Endothelial cell of umbilical vein (primary cell): ENCODE data around the gene H1-8.

ENCODE experiments used
- CTCF ChIP-seq, 2 donors: IDR thresholded peaks; 1 replicate in 1 of 2; 2 replicates in 1 of 2; pipeline ENCODE4 v1.5.1; 2011; ENCODE audit warnings: low read length in 2 of 2, mild to moderate bottlenecking in 2 of 2, moderate library complexity in 2 of 2, control low read depth in 1 of 2, inconsistent platforms in 1 of 2, low read depth in 1 of 2; ENCODE audit not compliant: insufficient read depth in 1 of 2; ENCODE audit errors: extremely low read depth in 1 of 2
- EZH2 ChIP-seq: IDR thresholded peaks from 2 replicates; pipeline ENCODE4 v1.6.1; 2012; ENCODE audit warnings: borderline replicate concordance, low read depth, mild to moderate bottlenecking, moderate library complexity, low read length, inconsistent platforms; ENCODE audit not compliant: severe bottlenecking
- FOS ChIP-seq: IDR thresholded peaks from 2 replicates; pipeline ENCODE4 v1.6.1; 2011; ENCODE audit warnings: mild to moderate bottlenecking, low read length, moderate library complexity, borderline replicate concordance; ENCODE audit not compliant: insufficient read depth
- GATA2 ChIP-seq: IDR thresholded peaks from 2 replicates; pipeline ENCODE4 v1.7.0; 2011; ENCODE audit warnings: low read depth, mild to moderate bottlenecking, moderate library complexity, mixed read lengths, low read length; ENCODE audit not compliant: insufficient read length, insufficient read depth
- JUN ChIP-seq: IDR thresholded peaks from 2 replicates; pipeline ENCODE4 v1.6.1; 2011; ENCODE audit warnings: borderline replicate concordance, low read depth; ENCODE audit not compliant: insufficient read length, insufficient read depth
- MAX ChIP-seq: IDR thresholded peaks from 2 replicates; pipeline ENCODE4 v1.6.1; 2011; ENCODE audit not compliant: insufficient read depth, insufficient read length
- MYC ChIP-seq: IDR thresholded peaks from one replicate; pipeline ENCODE4 v1.6.1; 2011; ENCODE audit warnings: mild to moderate bottlenecking, low read depth, low read length
- POLR2A ChIP-seq: IDR thresholded peaks from 2 replicates; pipeline ENCODE4 v1.6.1; 2012; ENCODE audit warnings: low read depth, mild to moderate bottlenecking, control low read depth, low read length
- POLR2AphosphoS5 ChIP-seq: IDR thresholded peaks from 2 replicates; pipeline ENCODE4 v1.6.1; 2012; ENCODE audit warnings: low read depth, mild to moderate bottlenecking, control low read depth, low read length, moderate library complexity; ENCODE audit not compliant: insufficient read depth

- TF ChIP-seq POLR2AphosphoS5 (no peak), POLR2A (no peak), CTCF (IDR thresholded peaks at IDR 0.05; ENCODE audit: extremely low read depth in 1 of 2, insufficient read depth in 1 of 2, low read depth in 1 of 2, low read length in 2 of 2) (no peak), EZH2 (no peak), MYC (no peak), FOS (no peak), JUN (no peak), GATA2 (no peak), MAX (no peak)
These were observed 15.3 kb downstream of the H1-8 start for GRCh38 chr3:129558081-129558771.
